DND-41 (cell line): Measurements from ENCODE around the gene CRY2.

Source experiments
- ATAC-seq: fragments of 200-7000 bp; cut with Tn5 transposase; 3 replicates; pipeline ENCODE4 v1.9.1; 2021; ENCODE audit warnings: low read depth; ENCODE audit not compliant: insufficient read depth
- DNase-seq: peaks from one replicate; pipeline ENCODE4 v3.0.0-alpha.2; 2020
- H2AFZ ChIP-seq: 2 replicates; pipeline ENCODE4 v1.6.0; 2012; ENCODE audit warnings: low read depth, low read length
- H3K27ac ChIP-seq: 2 replicates; pipeline ENCODE4 v1.5.1; 2012; ENCODE audit warnings: low read length, inconsistent platforms
- H3K27me3 ChIP-seq: fragments of 200-600 bp; sonication (generic); 2 replicates; pipeline ENCODE4 v1.6.0; 2012; ENCODE audit warnings: low read length, mild to moderate bottlenecking, inconsistent platforms; ENCODE audit not compliant: insufficient read depth, poor library complexity
- H3K36me3 ChIP-seq: 2 replicates; pipeline ENCODE4 v1.5.1; 2012; ENCODE audit warnings: low read length, inconsistent platforms; ENCODE audit not compliant: insufficient read depth
- H3K4me1 ChIP-seq: 2 replicates; pipeline ENCODE4 v1.5.1; 2012; ENCODE audit warnings: mild to moderate bottlenecking, low read length; ENCODE audit not compliant: insufficient read depth
- H3K4me2 ChIP-seq: 2 replicates; pipeline ENCODE4 v1.6.0; 2012; ENCODE audit warnings: mild to moderate bottlenecking, moderate library complexity, low read length, inconsistent platforms; ENCODE audit not compliant: insufficient read depth
- H3K4me3 ChIP-seq, 2 experiments: fragments of 200-600 bp in 1 of 2; shearing (Covaris generic) in 1 of 2; 2 replicates each; pipeline ENCODE4 v1.5.1; 2012 to 2016; ENCODE audit warnings: inconsistent platforms in 2 of 2, low read length in 2 of 2, mild to moderate bottlenecking in 2 of 2, low read depth in 1 of 2, moderate library complexity in 1 of 2
- H3K79me2 ChIP-seq: 2 replicates; pipeline ENCODE4 v1.6.0; 2012; ENCODE audit warnings: low read length, inconsistent platforms; ENCODE audit not compliant: insufficient read depth
- H3K9ac ChIP-seq: 2 replicates; pipeline ENCODE4 v1.6.0; 2012; ENCODE audit warnings: low read depth, mild to moderate bottlenecking, inconsistent platforms, low read length, moderate library complexity
- H3K9me3 ChIP-seq: 2 replicates; pipeline ENCODE4 v1.5.1; 2012; ENCODE audit warnings: low read length, moderate library complexity, mild to moderate bottlenecking, inconsistent platforms; ENCODE audit not compliant: insufficient read depth, severe bottlenecking
- H4K20me1 ChIP-seq: 2 replicates; pipeline ENCODE4 v1.6.0; 2012; ENCODE audit warnings: low read length; ENCODE audit not compliant: insufficient read depth
- EZH2 ChIP-seq: IDR thresholded peaks from 3 replicates; pipeline ENCODE4 v1.6.1; 2012; ENCODE audit warnings: borderline replicate concordance, low read depth, mild to moderate bottlenecking, moderate library complexity, low read length, inconsistent platforms; ENCODE audit not compliant: severe bottlenecking
- TF ChIP-seq, protein P1 (sequence below): IDR thresholded peaks from 2 replicates; pipeline ENCODE4 v1.5.1; 2012; ENCODE audit warnings: borderline replicate concordance, low read length, moderate library complexity, mild to moderate bottlenecking; ENCODE audit not compliant: poor library complexity, severe bottlenecking; ENCODE audit errors: extremely low read depth

Gene CRY2

DNA sequence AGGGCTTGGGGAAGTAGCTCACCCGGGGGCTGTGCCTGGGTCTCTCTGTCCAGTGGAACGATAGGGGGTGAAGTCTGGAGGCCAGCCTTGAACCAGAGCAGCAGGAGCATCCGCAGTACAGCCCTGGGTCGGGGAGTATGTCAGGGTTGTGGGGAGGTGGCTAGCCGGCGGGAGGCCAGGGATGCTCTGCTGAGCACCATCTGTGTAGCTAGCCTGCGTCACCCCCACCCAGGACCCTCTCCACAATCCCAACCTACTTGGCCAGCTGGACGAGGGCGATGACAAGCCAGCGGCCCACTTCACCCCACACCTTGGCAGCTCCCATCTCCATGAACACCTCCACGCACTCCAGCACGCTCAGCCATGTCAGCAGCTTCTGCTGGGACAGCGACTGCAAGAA lies 68.2 kb downstream of the CRY2 start:
- no peak for TF ChIP-seq EZH2
- TF ChIP-seq, protein P1, sequence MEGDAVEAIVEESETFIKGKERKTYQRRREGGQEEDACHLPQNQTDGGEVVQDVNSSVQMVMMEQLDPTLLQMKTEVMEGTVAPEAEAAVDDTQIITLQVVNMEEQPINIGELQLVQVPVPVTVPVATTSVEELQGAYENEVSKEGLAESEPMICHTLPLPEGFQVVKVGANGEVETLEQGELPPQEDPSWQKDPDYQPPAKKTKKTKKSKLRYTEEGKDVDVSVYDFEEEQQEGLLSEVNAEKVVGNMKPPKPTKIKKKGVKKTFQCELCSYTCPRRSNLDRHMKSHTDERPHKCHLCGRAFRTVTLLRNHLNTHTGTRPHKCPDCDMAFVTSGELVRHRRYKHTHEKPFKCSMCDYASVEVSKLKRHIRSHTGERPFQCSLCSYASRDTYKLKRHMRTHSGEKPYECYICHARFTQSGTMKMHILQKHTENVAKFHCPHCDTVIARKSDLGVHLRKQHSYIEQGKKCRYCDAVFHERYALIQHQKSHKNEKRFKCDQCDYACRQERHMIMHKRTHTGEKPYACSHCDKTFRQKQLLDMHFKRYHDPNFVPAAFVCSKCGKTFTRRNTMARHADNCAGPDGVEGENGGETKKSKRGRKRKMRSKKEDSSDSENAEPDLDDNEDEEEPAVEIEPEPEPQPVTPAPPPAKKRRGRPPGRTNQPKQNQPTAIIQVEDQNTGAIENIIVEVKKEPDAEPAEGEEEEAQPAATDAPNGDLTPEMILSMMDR = no peak

DNA sequence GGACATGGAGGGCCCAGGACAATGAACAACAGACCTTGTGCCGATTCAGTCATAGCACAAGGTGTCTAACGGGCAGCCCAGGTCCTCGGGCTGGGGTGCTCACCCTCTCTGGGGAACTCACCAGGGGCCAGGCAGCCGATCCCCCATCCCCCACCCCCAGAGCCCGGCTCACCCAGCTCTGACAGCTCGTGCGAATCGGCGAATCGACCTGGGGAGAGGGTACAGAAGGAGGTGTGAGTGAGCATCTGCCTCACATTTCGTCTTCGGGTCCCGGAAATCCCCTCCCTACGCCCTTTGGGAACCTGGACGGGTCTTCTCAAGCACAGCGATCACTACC lies 70.0 kb downstream of the CRY2 start:
- H3K36me3 ChIP-seq = peaks cover 35% of the 10 kb centered on the region
- H3K79me2 ChIP-seq = peaks cover 21% of the 10 kb centered on the region
- H3K9me3 ChIP-seq = no peaks in the 10 kb centered on the region
- DNase-seq (no peak), ATAC-seq (no peak)
- no peaks in the 10 kb centered on the region for H3K27me3 ChIP-seq
- H3K27ac ChIP-seq = peak overlapping the region; percentile 82
- H3K4me2 ChIP-seq = peak overlapping the region; percentile 94
- peak overlapping the region; percentile 89 for H2AFZ ChIP-seq
- H3K4me3 ChIP-seq = peak overlapping the region; percentile 64 to 91
- H3K9ac ChIP-seq = peak overlapping the region; percentile 74
- TF ChIP-seq EZH2 = no peak
- TF ChIP-seq, protein P1 = no peak
- H4K20me1 ChIP-seq = peaks cover 10% of the 10 kb centered on the region
- peaks cover 32% of the 10 kb centered on the region for H3K4me1 ChIP-seq

More for the DNA sequence above, 68.2 kb downstream of the CRY2 start:
- H2AFZ ChIP-seq = no peak overlapping the region
- ATAC-seq (no peak), DNase-seq (no peak)
- no peak overlapping the region for H3K27ac ChIP-seq
- no peaks in the 10 kb centered on the region for H3K27me3 ChIP-seq
- H3K79me2 ChIP-seq = peaks cover 21% of the 10 kb centered on the region
- no peak overlapping the region for H3K4me3 ChIP-seq
- H3K36me3 ChIP-seq = peaks cover 46% of the 10 kb centered on the region
- peaks cover 10% of the 10 kb centered on the region for H4K20me1 ChIP-seq
- no peaks in the 10 kb centered on the region for H3K9me3 ChIP-seq
- peaks cover 32% of the 10 kb centered on the region for H3K4me1 ChIP-seq
- peak overlapping the region; percentile 94; the same call in 1 of the 2 replicates for H3K4me2 ChIP-seq
- H3K9ac ChIP-seq = no peak overlapping the region

DNA sequence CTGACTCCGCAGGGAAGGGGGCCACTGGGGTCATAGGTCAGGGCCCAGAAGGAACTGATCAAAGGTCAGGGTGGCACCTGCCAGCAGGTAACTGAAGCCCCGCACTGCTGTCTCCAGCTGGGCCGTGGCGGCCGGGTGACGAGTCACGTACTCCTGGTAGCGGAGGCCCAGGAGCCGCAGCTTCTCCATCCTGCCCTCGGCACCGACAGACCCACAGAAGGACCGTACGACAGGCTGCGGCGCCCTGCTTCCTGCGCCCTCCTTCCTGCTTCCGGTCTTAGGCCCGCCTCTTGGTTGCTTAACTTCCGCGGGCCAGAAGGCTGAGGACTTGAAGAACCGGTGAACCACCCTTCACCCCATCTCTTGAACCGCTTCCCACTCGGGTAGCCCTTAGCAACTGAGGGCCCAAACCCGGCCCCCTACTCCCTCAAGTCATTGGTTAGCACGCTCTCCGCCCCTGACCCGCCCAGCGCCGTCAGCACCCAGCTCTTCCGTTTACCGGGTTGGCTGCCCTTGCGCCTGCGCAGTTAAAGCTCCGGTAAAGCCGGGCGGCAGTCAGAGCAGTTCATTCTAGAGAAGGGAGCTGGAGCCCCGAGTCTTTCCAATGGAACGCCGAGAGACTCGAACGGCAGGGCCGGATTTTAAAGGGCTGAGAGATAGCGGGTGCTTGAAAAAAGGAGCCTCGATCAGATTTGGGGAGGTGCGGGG lies 70.5 kb downstream of the CRY2 start, which contains the start of gene PEX16:
Gene PEX16, minus strand, starts transcription at position 255 of the 708 bp plus-strand sequence. Its CDS starts 66 bp downstream, at position 189.
- DNase-seq = peak; percentile 99
- H3K4me1 ChIP-seq = peaks cover 32% of the 10 kb centered on the region
- H3K4me2 ChIP-seq = peak within 1 kb of the TSS; percentile 94
- peaks cover 10% of the 10 kb centered on the region for H4K20me1 ChIP-seq
- H2AFZ ChIP-seq = peak within 1 kb of the TSS; percentile 89
- TF ChIP-seq, protein P1 = no peak
- no peak for TF ChIP-seq EZH2
- H3K9me3 ChIP-seq = no peaks in the 10 kb centered on the region
- peaks cover 35% of the 10 kb centered on the region for H3K36me3 ChIP-seq
- H3K4me3 ChIP-seq = peak within 1 kb of the TSS; percentile 64 to 91
- peak within 1 kb of the TSS; percentile 82 for H3K27ac ChIP-seq
- peaks cover 21% of the 10 kb centered on the region for H3K79me2 ChIP-seq
- H3K27me3 ChIP-seq = no peaks in the 10 kb centered on the region
- ATAC-seq = peak; percentile 94
- peak within 1 kb of the TSS; percentile 74 for H3K9ac ChIP-seq
